Lower leg skin (tissue), 4 donors: Measurements from ENCODE around the gene GPR139. TPM values are rescaled to one million over a fixed set of nuclear protein-coding genes. Genes with fewer than 3 reads are reported as not detected.

Experiments
- DNase-seq, 2 donors: peaks; one replicate each; pipeline ENCODE4 v3.0.0-alpha.2; 2019; ENCODE audit warnings: low spot score in 2 of 2
- H3K4me3 ChIP-seq: fragments of 200-600 bp; sonication (generic); 2 replicates; pipeline ENCODE4 v1.5.1; 2017; ENCODE audit warnings: mild to moderate bottlenecking, low read depth; ENCODE audit not compliant: poor library complexity, severe bottlenecking
- CTCF ChIP-seq, 3 donors: fragments of 450-650 bp; IDR thresholded peaks; one replicate each; pipeline ENCODE4 v1.5.1; 2016; ENCODE audit warnings: antibody characterized with exemption in 3 of 3, mild to moderate bottlenecking in 3 of 3, moderate library complexity in 2 of 3
- POLR2A ChIP-seq, 2 donors: fragments of 450-650 bp; IDR thresholded peaks; one replicate each; pipeline ENCODE4 v1.6.1; 2016 to 2017; ENCODE audit warnings: antibody characterized with exemption in 2 of 2, mild to moderate bottlenecking in 1 of 2, moderate library complexity in 1 of 2
- WGBS, 2 donors: methylation state at CpG; one replicate each; pipeline ENCODE4 v1.1.5; 2018; 5-methylcytosine and 5-hydroxymethylcytosine counted together
- intact Hi-C: fragments of 100-400 bp; cut with DNase I; formaldehyde crosslinking; loops from one replicate; pipeline ENCODE4 v1.15.0; 2023; ENCODE audit warnings: low total_unique reads
- total RNA-seq, 4 donors: library from RNA; depleted of rRNA; stranded (reverse); fragments of >200 nt; gene quantifications; one replicate each; pipeline ENCODE4 v1.1.0, GENCODE V29; 2016

GPR139 gene
- total RNA-seq, result not detected

- 3% methylated on average over 44 to 65 of the region's 76 CpGs for WGBS, 2 donors
- TF ChIP-seq POLR2A (IDR thresholded peaks at IDR 0.05), result no peak
- TF ChIP-seq CTCF (IDR thresholded peaks at IDR 0.05), result no peak
- peak in 1 of 2 donors; percentile 61 for DNase-seq
- no peak within 1 kb of the TSS for H3K4me3 ChIP-seq
- intact Hi-C loops, result no loop called here
Observed at GRCh38 chr16:20073203-20074098, at the start of gene GPR139. Gene GPR139, minus strand, starts transcription at chr16:20073890. Its CDS starts 274 bp downstream, at chr16:20073616.

- no peak for DNase-seq
- TF ChIP-seq POLR2A (IDR thresholded peaks at IDR 0.05) (no peak), CTCF (IDR thresholded peaks at IDR 0.05) (no peak)
- H3K4me3 ChIP-seq, result no peak overlapping the region
- intact Hi-C loops, result no loop called here
- 58 to 61% methylated on average over 8 of the region's 8 CpGs for WGBS, 2 donors
Observed at GRCh38 chr16:20122011-20122410, 48.3 kb upstream of the GPR139 start.

- intact Hi-C loops, result no loop called here
- H3K4me3 ChIP-seq, result no peak overlapping the region
- WGBS, 2 donors, result 41 to 43% methylated on average over 8 of the region's 8 CpGs
- DNase-seq, result peak in 1 of 2 donors; percentile 15
- no peak for TF ChIP-seq CTCF (IDR thresholded peaks at IDR 0.05)
- no peak for TF ChIP-seq POLR2A (IDR thresholded peaks at IDR 0.05)
Observed at GRCh38 chr16:20114356-20114755, 40.7 kb upstream of the GPR139 start.

DNA sequence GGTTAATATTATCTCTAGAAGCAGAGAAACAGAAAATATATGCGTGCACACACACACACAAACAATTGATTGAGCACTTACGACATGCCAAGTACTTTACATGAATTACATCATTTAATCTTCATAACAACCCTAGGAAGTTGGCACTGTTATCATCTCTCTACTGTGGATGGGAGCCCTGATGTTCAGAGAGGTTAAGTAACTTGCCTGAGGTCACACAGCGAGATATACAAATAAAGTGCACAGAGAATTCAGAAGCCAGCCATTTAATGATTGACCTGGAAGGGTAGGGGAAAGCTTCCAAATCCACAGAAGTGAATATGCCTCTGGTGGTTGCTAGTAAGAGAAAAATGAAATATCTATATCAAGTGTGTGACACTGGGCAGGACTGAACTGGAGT, 37.5 kb upstream of the GPR139 start:
- TF ChIP-seq POLR2A (IDR thresholded peaks at IDR 0.05), result no peak
- TF ChIP-seq CTCF (IDR thresholded peaks at IDR 0.05), result no peak
- DNase-seq, result no peak
- intact Hi-C loops, result no loop called here
- WGBS, 2 donors, result 68 to 77% methylated on average over 3 of the region's 3 CpGs
- H3K4me3 ChIP-seq, result no peak overlapping the region

DNA sequence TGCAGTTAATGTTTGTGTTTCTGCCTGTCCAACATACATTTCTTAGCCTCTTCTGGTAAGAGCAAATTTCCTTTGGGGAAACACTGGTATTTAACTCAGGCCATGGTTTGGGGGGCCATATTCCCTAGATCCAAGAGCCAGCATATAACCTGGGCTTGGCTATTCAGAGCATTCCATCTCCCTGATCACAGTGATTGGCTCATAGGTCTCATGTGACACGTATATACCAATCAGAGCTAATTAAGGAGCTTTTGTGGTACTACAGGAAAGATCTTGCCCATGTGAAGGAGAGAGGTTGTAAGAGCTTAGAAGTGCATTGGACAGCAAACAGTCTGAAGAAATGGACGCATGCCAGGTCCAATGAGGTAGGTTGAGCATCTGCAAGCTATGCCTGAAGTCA, 33.4 kb upstream of the GPR139 start:
- 58 to 78% methylated on average over 2 of the region's 2 CpGs for WGBS, 2 donors
- intact Hi-C loops, result no loop called here
- TF ChIP-seq POLR2A (IDR thresholded peaks at IDR 0.05), result no peak
- TF ChIP-seq CTCF (IDR thresholded peaks at IDR 0.05), result no peak
- no peak overlapping the region for H3K4me3 ChIP-seq
- DNase-seq, result no peak
